Left ventricle myocardium inferior (tissue), 1 donor: ENCODE data around the gene OR52B2. TPM values are rescaled to one million over a fixed set of nuclear protein-coding genes. Genes with fewer than 3 reads are reported as not detected.
A peak's percentile ranks its signal among the peaks of the same experiment; 100 is the strongest.

Source experiments
- DNase-seq: peaks from one replicate; pipeline ENCODE4 v3.0.0-alpha.2; 2020
- H3K27ac ChIP-seq: fragments of 200-600 bp; replicated peaks from 2 replicates; pipeline ENCODE4 v1.8.0; 2021
- H3K27me3 ChIP-seq: fragments of 200-600 bp; 2 replicates; pipeline ENCODE4 v1.8.0; 2021; ENCODE audit warnings: low read depth
- H3K36me3 ChIP-seq: fragments of 200-600 bp; 2 replicates; pipeline ENCODE4 v1.8.0; 2021
- H3K4me1 ChIP-seq: fragments of 200-600 bp; 2 replicates; pipeline ENCODE4 v1.8.0; 2021
- H3K4me3 ChIP-seq: fragments of 200-600 bp; 2 replicates; pipeline ENCODE4 v1.8.0; 2021; ENCODE audit warnings: mild to moderate bottlenecking, moderate library complexity
- H3K9me3 ChIP-seq: fragments of 200-600 bp; replicated peaks from 2 replicates; pipeline ENCODE4 v1.8.0; 2021
- CTCF ChIP-seq: fragments of 200-600 bp; IDR thresholded peaks from 2 replicates; pipeline ENCODE4 v1.8.0; 2021; ENCODE audit warnings: antibody characterized with exemption, mild to moderate bottlenecking, borderline replicate concordance
- intact Hi-C: fragments of 100-400 bp; cut with micrococcal nuclease; formaldehyde crosslinking; loops from one replicate; pipeline ENCODE4 v1.11.0; 2022
- long read RNA-seq: library from polyadenylated mRNA; unstranded; transcript quantifications from one replicate; pipeline ENCODE4 v2.0.0, GENCODE V29; 2021
- total RNA-seq: library from RNA; stranded (reverse); fragmentation: NEBNext Ultra II Directional; extraction: Animal tissue kit (Norgen Biotek cat#: 25700); gene quantifications from one replicate; pipeline ENCODE4 v1.2.1, GENCODE V29; 2021
- donor health status: DM: no; HTN: yes; CAD: no; lungs with severe emphysema.

The OR52B2 gene
- not detected for total RNA-seq
- long read RNA-seq = 0 reads

GRCh38 chr11:6170226-6170625, at the start of gene OR52B2:
Gene OR52B2, minus strand, starts transcription at chr11:6170326. Its CDS starts 0 bp downstream, at chr11:6170326.
- intact Hi-C loops = no loop called here
- no peaks in the 10 kb centered on the region for H3K27me3 ChIP-seq
- TF ChIP-seq CTCF = no peak
- H3K9me3 ChIP-seq = peaks cover 5% of the 10 kb centered on the region
- no peaks in the 10 kb centered on the region for H3K4me1 ChIP-seq
- no peak for DNase-seq
- no peak within 1 kb of the TSS for H3K4me3 ChIP-seq
- H3K36me3 ChIP-seq = no peaks in the 10 kb centered on the region
- H3K27ac ChIP-seq = no peak within 1 kb of the TSS

GRCh38 chr11:6219359-6219758, 49.2 kb upstream of the OR52B2 start:
- intact Hi-C loops = no loop called here
- Histone ChIP-seq H3K27me3 (no peaks in the 10 kb centered on the region), H3K27ac (peak overlapping the region; percentile 43), H3K4me3 (no peak overlapping the region), H3K36me3 (peaks cover 86% of the 10 kb centered on the region), H3K4me1 (peaks cover 30% of the 10 kb centered on the region), H3K9me3 (no peaks in the 10 kb centered on the region)
- TF ChIP-seq CTCF = no peak
- no peak for DNase-seq

- H3K9me3 ChIP-seq = no peaks in the 10 kb centered on the region
- peaks cover 83% of the 10 kb centered on the region for H3K36me3 ChIP-seq
- no peak overlapping the region for H3K4me3 ChIP-seq
- H3K27me3 ChIP-seq = no peaks in the 10 kb centered on the region
- DNase-seq = no peak
- H3K4me1 ChIP-seq = peaks cover 26% of the 10 kb centered on the region
- no peak for TF ChIP-seq CTCF
- intact Hi-C loops = no loop called here
- no peak overlapping the region for H3K27ac ChIP-seq
These were observed 47.6 kb upstream of the OR52B2 start for GRCh38 chr11:6217722-6218121.

- H3K36me3 ChIP-seq = peaks cover 83% of the 10 kb centered on the region
- TF ChIP-seq CTCF = no peak
- intact Hi-C loops = no loop called here
These were observed 46.4 kb upstream of the OR52B2 start for GRCh38 chr11:6216501-6216900.

GRCh38 chr11:6214530-6214929, 44.4 kb upstream of the OR52B2 start:
- no peak for TF ChIP-seq CTCF
- intact Hi-C loops = no loop called here
- H3K4me3 ChIP-seq = no peak overlapping the region
- no peak overlapping the region for H3K27ac ChIP-seq
- DNase-seq = no peak
- peaks cover 10% of the 10 kb centered on the region for H3K4me1 ChIP-seq
- no peaks in the 10 kb centered on the region for H3K27me3 ChIP-seq
- H3K9me3 ChIP-seq = no peaks in the 10 kb centered on the region
- H3K36me3 ChIP-seq = peaks cover 91% of the 10 kb centered on the region

More at GRCh38 chr11:6216501-6216900, 46.4 kb upstream of the OR52B2 start:
- no peaks in the 10 kb centered on the region for H3K27me3 ChIP-seq
- H3K4me1 ChIP-seq = peaks cover 24% of the 10 kb centered on the region
- H3K27ac ChIP-seq = no peak overlapping the region
- no peaks in the 10 kb centered on the region for H3K9me3 ChIP-seq
- H3K4me3 ChIP-seq = no peak overlapping the region
- DNase-seq = no peak
